Measurements from ENCODE around the gene ADAM10. TPM values are rescaled to one million over a fixed set of nuclear protein-coding genes. Genes with fewer than 3 reads are reported as not detected.

Gene ADAM10
- total and polyA plus RNA-seq, 2 of the 4 experiments (the other 2 are of a cell fraction): 110 to 185 TPM

DNA sequence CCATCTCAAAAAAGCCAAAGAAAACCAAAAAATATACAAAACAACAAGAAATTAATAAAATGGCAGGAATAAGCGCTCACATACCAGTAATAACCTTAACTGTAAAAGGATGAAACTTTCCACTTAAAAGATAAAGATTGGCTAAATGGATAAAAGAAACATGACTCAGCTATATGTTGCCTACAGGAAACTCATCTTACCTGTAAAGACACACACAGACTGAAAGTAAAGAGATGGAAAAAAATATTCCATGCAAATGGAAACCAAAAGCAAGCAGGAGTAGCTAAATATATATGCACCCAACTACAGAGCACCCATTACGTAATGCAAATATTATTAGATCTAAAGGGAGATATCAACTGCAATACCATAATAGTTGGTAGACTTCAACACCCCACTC, 49.7 kb downstream of the ADAM10 start:
- no peak overlapping the region for H2BK20ac ChIP-seq (ENCODE audit: low read depth, low read length)
- H4K91ac ChIP-seq (ENCODE audit: insufficient read depth, low read depth, low read length): no peak overlapping the region
- dilution Hi-C loops (cut with HindIII; ENCODE audit: low sequenced_read_pairs, unreplicated experiment): no loop called here
- no CpG with 5 or more reads among the region's 2 CpGs for WGBS, 2 experiments (ENCODE audit: extremely low coverage in 2 of 2, insufficient read length in 1 of 2)
- H4K5ac ChIP-seq (ENCODE audit: low read depth, low read length): no peak overlapping the region
- peaks cover 3% of the 10 kb centered on the region for H3K4me1 ChIP-seq (ENCODE audit: control insufficient read depth, insufficient read depth, low read length)
- DNase-seq: no peak
- H3K27ac ChIP-seq (ENCODE audit: insufficient read depth, low read length): no peak overlapping the region
- no peaks in the 10 kb centered on the region for H3K27me3 ChIP-seq (ENCODE audit: control insufficient read depth, insufficient read depth, low read length)
- no peak overlapping the region for H2AFZ ChIP-seq (replicated peaks; ENCODE audit: low read length, poor library complexity)
- no peak overlapping the region for H3K23ac ChIP-seq (ENCODE audit: low read depth, low read length)
- ChIA-PET POLR2A (ENCODE audit: unreplicated experiment) (no interaction called here), CTCF (no interaction called here)
- BruUV-seq (replicated peaks): no TSS peak
- H3K4me2 ChIP-seq (ENCODE audit: low read depth, low read length): no peak overlapping the region
- H3K9me1 ChIP-seq (ENCODE audit: insufficient read depth, low read length): peaks cover 13% of the 10 kb centered on the region; the same call in 1 of the 2 replicates
- H2AK9ac ChIP-seq (replicated peaks; ENCODE audit: low read depth, low read length, poor library complexity): no peak overlapping the region
- no peak overlapping the region for H2AK5ac ChIP-seq (ENCODE audit: low read depth, low read length)
- no peak overlapping the region for H3K18ac ChIP-seq (ENCODE audit: low read depth, low read length)
- H2BK5ac ChIP-seq (ENCODE audit: low read depth, low read length, poor library complexity, severe bottlenecking): no peak overlapping the region
- intact Hi-C loops (cut with micrococcal nuclease): no loop called here
- peaks cover 64% of the 10 kb centered on the region for H4K20me1 ChIP-seq (ENCODE audit: insufficient read depth, low read length)
- H3K4ac ChIP-seq (ENCODE audit: low read depth, low read length): no peak overlapping the region
- peaks cover 3% of the 10 kb centered on the region for H3K9me3 ChIP-seq (ENCODE audit: control insufficient read depth, insufficient read depth, low read length)
- no peak overlapping the region for H3K14ac ChIP-seq (replicated peaks; ENCODE audit: low read depth, low read length)
- in situ Hi-C loops (cut with MboI; ENCODE audit: low sequenced_read_pairs): no loop called here
- H3K79me1 ChIP-seq (ENCODE audit: low read depth in 1 of 2, low read length in 2 of 2): peaks cover 40 to 77% of the 10 kb centered on the region in 2 experiments
- ATAC-seq (ENCODE audit: low read depth): no peak
- no peak overlapping the region for H3K9ac ChIP-seq (ENCODE audit: low read depth, low read length)
- no peak overlapping the region for H4K8ac ChIP-seq (ENCODE audit: low read depth in 2 of 2, low read length in 2 of 2)
- TF ChIP-seq ELK1 (IDR thresholded peaks at IDR 0.05; ENCODE audit: borderline replicate concordance, low read depth, low read length) (no peak), NFE2L2 (IDR thresholded peaks at IDR 0.05; ENCODE audit: low read depth, low read length) (peak; percentile 49; the same call in 1 of the 2 replicates)
- H2BK120ac ChIP-seq (ENCODE audit: low read depth, low read length): no peak overlapping the region
- no peak overlapping the region for H3K56ac ChIP-seq (ENCODE audit: extremely low read depth, insufficient read depth, low read length)
- no peak overlapping the region for H2BK15ac ChIP-seq (ENCODE audit: low read depth, low read length)
- H3K36me3 ChIP-seq (ENCODE audit: control insufficient read depth, insufficient read depth, low read length): peaks cover 6% of the 10 kb centered on the region; the same call in 1 of the 2 replicates
- no peak overlapping the region for H3K4me3 ChIP-seq (ENCODE audit: insufficient read depth, low read depth, low read length)
